GM06990 (cell line): ENCODE measurements around the gene PIEZO1.

Source experiments
- DNase-seq: peaks from one replicate; pipeline ENCODE4 v3.0.0-alpha.2; 2011; ENCODE audit not compliant: insufficient read length; ENCODE audit errors: extremely low read depth
- H3K27me3 ChIP-seq: replicated peaks from 2 replicates; pipeline ENCODE4 v1.6.0; 2011; ENCODE audit warnings: low read length; ENCODE audit not compliant: control insufficient read depth, insufficient read depth
- H3K36me3 ChIP-seq: 2 replicates; pipeline ENCODE4 v1.5.1; 2011; ENCODE audit warnings: low read length; ENCODE audit not compliant: control insufficient read depth, insufficient read depth
- H3K4me3 ChIP-seq: replicated peaks from 2 replicates; pipeline ENCODE4 v1.5.1; 2011; ENCODE audit warnings: low read depth, mild to moderate bottlenecking, control low read depth, low read length
- TF ChIP-seq, protein P1 (sequence below): IDR thresholded peaks from 2 replicates; pipeline ENCODE4 v1.5.1; 2011; ENCODE audit warnings: low read length, control low read depth, mild to moderate bottlenecking, inconsistent platforms; ENCODE audit not compliant: insufficient read depth, poor library complexity, severe bottlenecking

Gene PIEZO1

DNA sequence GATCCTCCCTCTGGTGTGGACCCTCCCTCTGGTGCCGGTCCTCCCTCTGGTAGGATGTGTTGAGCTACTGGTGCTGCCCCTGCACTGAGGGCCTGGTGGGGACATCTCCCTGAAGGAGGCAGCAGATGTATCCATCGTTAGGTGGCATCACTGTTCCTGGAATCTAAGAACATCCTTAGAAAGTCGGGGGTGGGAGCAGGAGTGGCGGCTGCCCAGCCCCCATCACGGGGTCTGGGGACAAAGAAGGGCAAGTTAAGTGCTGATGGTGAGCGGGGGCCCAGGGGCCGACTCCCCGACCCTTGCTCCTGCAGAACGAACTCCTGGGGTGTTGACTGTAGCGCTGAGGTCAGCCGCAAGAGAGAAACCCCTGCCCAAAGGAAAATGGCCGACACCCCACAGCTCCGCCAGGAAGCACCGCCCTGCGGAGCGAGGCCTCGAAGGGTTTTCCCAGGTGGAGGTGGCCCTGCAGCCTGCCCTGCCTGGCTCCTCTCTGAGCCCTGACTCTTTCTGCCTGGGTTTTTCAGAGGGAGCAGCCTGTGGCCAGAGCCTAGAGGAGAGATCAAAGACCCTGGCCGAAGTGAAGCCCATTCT, 73.2 kb downstream of the PIEZO1 start:
- TF ChIP-seq, protein P1, sequence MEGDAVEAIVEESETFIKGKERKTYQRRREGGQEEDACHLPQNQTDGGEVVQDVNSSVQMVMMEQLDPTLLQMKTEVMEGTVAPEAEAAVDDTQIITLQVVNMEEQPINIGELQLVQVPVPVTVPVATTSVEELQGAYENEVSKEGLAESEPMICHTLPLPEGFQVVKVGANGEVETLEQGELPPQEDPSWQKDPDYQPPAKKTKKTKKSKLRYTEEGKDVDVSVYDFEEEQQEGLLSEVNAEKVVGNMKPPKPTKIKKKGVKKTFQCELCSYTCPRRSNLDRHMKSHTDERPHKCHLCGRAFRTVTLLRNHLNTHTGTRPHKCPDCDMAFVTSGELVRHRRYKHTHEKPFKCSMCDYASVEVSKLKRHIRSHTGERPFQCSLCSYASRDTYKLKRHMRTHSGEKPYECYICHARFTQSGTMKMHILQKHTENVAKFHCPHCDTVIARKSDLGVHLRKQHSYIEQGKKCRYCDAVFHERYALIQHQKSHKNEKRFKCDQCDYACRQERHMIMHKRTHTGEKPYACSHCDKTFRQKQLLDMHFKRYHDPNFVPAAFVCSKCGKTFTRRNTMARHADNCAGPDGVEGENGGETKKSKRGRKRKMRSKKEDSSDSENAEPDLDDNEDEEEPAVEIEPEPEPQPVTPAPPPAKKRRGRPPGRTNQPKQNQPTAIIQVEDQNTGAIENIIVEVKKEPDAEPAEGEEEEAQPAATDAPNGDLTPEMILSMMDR: no peak
- Histone ChIP-seq H3K27me3 (no peaks in the 10 kb centered on the region), H3K4me3 (no peak overlapping the region), H3K36me3 (peaks cover 38% of the 10 kb centered on the region)
- DNase-seq: no peak

- no peak for DNase-seq
Measured at GRCh38 chr16:88710556-88710955, 74.5 kb downstream of the PIEZO1 start.

DNA sequence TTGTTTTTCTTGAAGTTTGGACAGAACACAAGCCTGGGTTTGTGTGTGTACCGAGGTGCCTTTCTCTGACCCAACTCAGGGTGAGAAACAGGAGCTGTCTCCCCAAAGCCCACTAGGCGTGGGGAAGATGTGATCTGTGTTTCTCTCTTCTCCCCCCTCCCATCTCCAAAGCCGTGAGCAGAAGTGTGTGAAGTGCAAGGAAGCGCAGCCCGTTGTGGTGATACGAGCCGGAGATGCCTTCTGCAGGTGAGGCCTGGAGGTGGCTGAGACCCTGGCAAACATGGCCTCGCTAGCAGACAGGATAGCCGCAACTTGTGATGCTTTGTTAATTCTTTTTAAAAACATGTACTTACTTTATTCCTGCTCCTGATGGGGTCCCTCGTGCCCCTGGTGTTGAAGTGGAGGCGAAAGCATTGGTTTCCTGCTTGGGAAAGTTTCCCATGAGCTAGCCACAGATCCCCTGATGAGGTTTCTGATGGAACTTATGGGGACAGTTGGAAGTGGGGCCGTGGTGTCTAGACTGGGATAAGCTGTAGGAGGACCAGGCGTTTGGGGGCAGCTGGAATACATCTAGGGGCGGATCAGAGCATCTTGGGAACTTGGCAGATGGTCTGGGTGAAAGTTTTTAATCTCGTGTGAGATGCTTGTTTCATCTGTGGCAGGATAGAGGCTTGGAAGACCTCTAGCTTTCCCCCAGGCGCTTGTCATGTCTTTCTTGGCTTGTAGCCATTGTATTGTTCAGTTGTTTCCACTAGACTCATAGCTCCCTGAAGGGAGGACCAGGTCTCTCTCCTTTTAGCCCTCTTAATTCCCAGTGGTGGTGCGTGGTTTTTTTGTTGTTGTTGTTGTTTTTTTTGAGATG, 77.8 kb downstream of the PIEZO1 start:
- TF ChIP-seq, protein P1: no peak
- H3K36me3 ChIP-seq: peaks cover 7% of the 10 kb centered on the region
- peak overlapping the region; percentile 98 for H3K4me3 ChIP-seq
- H3K27me3 ChIP-seq: no peaks in the 10 kb centered on the region
- DNase-seq: no peak

More at GRCh38 chr16:88710556-88710955, 74.5 kb downstream of the PIEZO1 start:
- TF ChIP-seq, protein P1: no peak
- H3K4me3 ChIP-seq: no peak overlapping the region
- peaks cover 25% of the 10 kb centered on the region for H3K36me3 ChIP-seq
- H3K27me3 ChIP-seq: no peaks in the 10 kb centered on the region

DNA sequence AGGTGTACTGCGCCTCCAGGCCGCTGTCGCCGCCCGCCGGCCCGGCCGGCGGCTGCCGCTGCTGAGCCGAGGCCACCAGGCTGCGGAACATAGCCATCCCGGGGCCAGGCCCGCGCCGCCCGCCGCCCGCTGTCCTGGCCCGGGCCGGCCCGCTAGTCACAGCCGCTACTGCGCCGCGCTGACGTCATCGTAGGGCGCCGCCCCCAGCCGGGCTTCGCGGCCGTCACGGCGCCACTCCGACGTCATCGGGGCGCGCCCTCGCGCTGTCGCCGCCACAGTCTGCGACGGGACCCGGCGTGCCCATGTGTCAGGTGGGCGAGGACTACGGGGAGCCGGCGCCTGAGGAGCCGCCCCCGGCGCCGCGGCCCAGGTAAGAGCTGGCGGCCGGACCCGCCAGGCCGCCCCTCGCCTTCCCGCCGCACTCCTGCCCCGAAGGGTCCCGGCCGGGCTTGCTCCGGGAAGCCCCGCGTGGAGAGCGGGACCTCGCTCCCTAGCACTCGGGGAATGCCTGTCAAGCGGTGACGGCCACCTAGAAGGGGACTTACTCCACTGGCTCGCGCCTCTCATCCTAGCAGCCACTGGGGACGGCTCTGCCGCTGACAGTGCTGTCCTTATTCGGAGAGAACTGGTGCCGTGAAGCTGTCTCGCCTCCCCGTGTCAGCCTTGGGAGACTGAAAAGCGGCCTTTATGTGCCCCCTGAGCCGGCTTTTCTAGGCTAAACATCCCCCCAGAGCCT, 78.6 kb downstream of the PIEZO1 start, which contains the start of the genes CTU2 and RNF166:
TSS of gene CTU2 (plus strand) at position 275 of the 736 bp plus-strand sequence. CDS start at position 303, 28 bp downstream.
TSS of gene RNF166 (minus strand) at position 180 of the 736 bp plus-strand sequence. CDS start at position 97, 83 bp downstream.
- Histone ChIP-seq H3K4me3 (peak within 1 kb of the TSS; percentile 98), H3K27me3 (no peaks in the 10 kb centered on the region), H3K36me3 (peaks cover 7% of the 10 kb centered on the region)
- TF ChIP-seq, protein P1: no peak
- peak; percentile 92 for DNase-seq

DNA sequence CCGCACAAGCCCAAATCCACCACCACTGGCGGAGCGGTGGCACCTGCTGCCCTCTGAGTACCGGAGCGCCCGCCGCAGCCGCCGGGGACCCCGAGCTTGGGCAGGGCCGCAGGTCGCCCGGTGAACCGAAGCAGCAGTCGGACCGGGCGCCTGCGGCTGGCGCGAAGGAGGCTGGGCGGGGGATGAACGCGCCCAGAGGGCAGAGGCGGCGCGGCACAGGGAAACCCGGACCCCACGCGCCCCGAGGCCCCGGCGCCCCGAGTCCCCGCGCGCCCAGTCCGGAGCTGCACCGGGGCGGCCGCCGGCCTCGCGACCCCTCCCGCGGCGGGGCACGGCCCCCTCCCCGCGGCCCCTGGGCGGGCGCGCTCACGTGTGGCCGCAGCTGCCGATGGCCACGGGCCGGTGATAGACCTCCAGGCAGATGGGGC, 79.2 kb downstream of the PIEZO1 start:
- DNase-seq: no peak
- Histone ChIP-seq H3K4me3 (peak overlapping the region; percentile 98), H3K36me3 (peaks cover 7% of the 10 kb centered on the region), H3K27me3 (no peaks in the 10 kb centered on the region)
- TF ChIP-seq, protein P1: no peak
